K562 (cell line): ENCODE results near the gene MMP12. TPM values are rescaled to one million over a fixed set of nuclear protein-coding genes. Genes with fewer than 3 reads are reported as not detected.

Source experiments
- ATAC-seq: fragments of 200-7000 bp; cut with Tn5 transposase; 3 replicates; pipeline ENCODE4 v1.9.1; 2020; ENCODE audit warnings: moderate library complexity
- BruUV-seq: library from RNA; stranded (reverse); fragments of 400-500 nt; replicated peaks from 2 replicates; lab custom pipeline; 2021; lab: Mats Ljungman, UMichigan
- CTCF ChIA-PET: fragments of 300-600 bp; formaldehyde crosslinking; extraction: SDS; loops from one replicate; lab custom pipeline; 2021; ENCODE audit warnings: low intra/inter-chr PET ratio; lab: Yijun Ruan, JAX
- POLR2A ChIA-PET: fragments of 300-600, 350-650 bp; sonication (Branson Sonifier 250); formaldehyde crosslinking; extraction: SDS; loops from one replicate; lab custom pipeline; 2021; ENCODE audit warnings: antibody characterized with exemption, inconsistent platforms; lab: Yijun Ruan, JAX
- DNase-seq, 4 experiments: peaks; one replicate each; pipeline versions ENCODE4 v3.0.0 to v3.0.0-alpha.2; 2011 to 2018; ENCODE audit warnings: low spot score in 3 of 4, mixed read lengths in 3 of 4; ENCODE audit errors: extremely low read depth in 1 of 4
- FAIRE-seq: peaks from 2 replicates; lab custom pipeline; 2011; peaks lifted over from hg19 to GRCh38; lab: Jason Lieb, UNC
- H2AFZ ChIP-seq: 2 replicates; pipeline ENCODE4 v1.6.0; 2011; ENCODE audit warnings: low read depth, low read length, control low read depth, inconsistent platforms
- H3K27ac ChIP-seq: fragments of 200-600 bp; 3 replicates; pipeline ENCODE4 v1.8.0; 2011; ENCODE audit warnings: low read depth, mild to moderate bottlenecking, control low read depth, inconsistent platforms, low read length, moderate library complexity, mixed read lengths; ENCODE audit errors: extremely low read depth
- H3K27me3 ChIP-seq, 2 experiments: fragments of 300-600 bp in 1 of 2; 2 replicates in 1 of 2; 3 replicates in 1 of 2; pipeline versions ENCODE4 v1.6.0 to v1.8.0; 2011; ENCODE audit warnings: inconsistent platforms in 2 of 2, low read length in 2 of 2, mild to moderate bottlenecking in 1 of 2, mixed read lengths in 1 of 2, moderate library complexity in 1 of 2; ENCODE audit not compliant: control insufficient read depth in 2 of 2, insufficient read depth in 2 of 2
- H3K36me3 ChIP-seq: fragments of 300-600 bp; 3 replicates; pipeline ENCODE4 v1.8.0; 2011; ENCODE audit warnings: mild to moderate bottlenecking, low read length, inconsistent platforms; ENCODE audit not compliant: control insufficient read depth, insufficient read depth
- H3K4me1 ChIP-seq, 2 experiments: fragments of 200-600 bp in 1 of 2; replicated peaks in 1 of 2; 2 replicates in 1 of 2; 3 replicates in 1 of 2; pipeline versions ENCODE4 v1.5.1 to v1.8.0; 2011; ENCODE audit warnings: inconsistent platforms in 2 of 2, low read length in 2 of 2, mild to moderate bottlenecking in 1 of 2, mixed read lengths in 1 of 2, moderate library complexity in 1 of 2; ENCODE audit not compliant: control insufficient read depth in 2 of 2, insufficient read depth in 2 of 2
- H3K4me2 ChIP-seq: 2 replicates; pipeline ENCODE4 v1.6.1; 2011; ENCODE audit warnings: low read length, control low read depth, inconsistent platforms, mixed read lengths; ENCODE audit not compliant: insufficient read depth
- H3K4me3 ChIP-seq: fragments of 200-600 bp; sonication (generic), shearing (Covaris generic); 2 replicates; pipeline ENCODE4 v1.5.1; 2016; ENCODE audit warnings: control low read depth, inconsistent platforms
- H3K79me2 ChIP-seq: fragments of 200-600 bp; 3 replicates; pipeline ENCODE4 v1.8.0; 2011; ENCODE audit warnings: low read length, inconsistent platforms; ENCODE audit not compliant: control insufficient read depth, insufficient read depth
- H3K9ac ChIP-seq, 2 experiments: 2 replicates each; pipeline versions ENCODE4 v1.6.0 to v1.6.1; 2011; ENCODE audit warnings: low read depth in 2 of 2, low read length in 2 of 2, control low read depth in 1 of 2, inconsistent platforms in 1 of 2, mild to moderate bottlenecking in 1 of 2, mixed read lengths in 1 of 2; ENCODE audit not compliant: insufficient read depth in 1 of 2
- H3K9me1 ChIP-seq: one replicate; pipeline ENCODE4 v1.6.0; 2011; ENCODE audit warnings: inconsistent platforms, mild to moderate bottlenecking, low read length, moderate library complexity; ENCODE audit not compliant: control insufficient read depth, insufficient read depth
- H3K9me3 ChIP-seq: replicated peaks from 2 replicates; pipeline ENCODE4 v1.5.1; 2011; ENCODE audit warnings: low read depth, low read length, inconsistent platforms; ENCODE audit not compliant: control insufficient read depth, insufficient read depth
- H4K20me1 ChIP-seq: replicated peaks from 2 replicates; pipeline ENCODE4 v1.6.1; 2011; ENCODE audit warnings: low read length, inconsistent platforms, mixed read lengths; ENCODE audit not compliant: control insufficient read depth, insufficient read depth
- ARID1B ChIP-seq: fragments of 450-650 bp; IDR thresholded peaks from 2 replicates; pipeline ENCODE4 v1.6.1; 2016; ENCODE audit warnings: antibody characterized with exemption, mild to moderate bottlenecking, inconsistent platforms
- COPS2 ChIP-seq: fragments of 450-650 bp; conservative IDR thresholded peaks from 2 replicates; pipeline ENCODE4 v1.6.1; 2016; ENCODE audit warnings: mild to moderate bottlenecking, moderate library complexity
- HDAC1 ChIP-seq, 2 experiments: fragments of 450-650 bp; IDR thresholded peaks; 2 replicates each; pipeline ENCODE4 v1.6.1; 2016 to 2017; ENCODE audit warnings: inconsistent platforms in 1 of 2, mild to moderate bottlenecking in 1 of 2, moderate library complexity in 1 of 2
- NFATC3 ChIP-seq: fragments of 450-650 bp; IDR thresholded peaks from 2 replicates; pipeline ENCODE4 v1.6.1; 2017; ENCODE audit warnings: mild to moderate bottlenecking
- PHF8 ChIP-seq: fragments of 200-600 bp; sonication (generic); IDR thresholded peaks from 2 replicates; pipeline ENCODE4 v1.6.1; 2012; ENCODE audit warnings: mixed run types, mild to moderate bottlenecking, inconsistent platforms, low read length, moderate library complexity, borderline replicate concordance
- PRMT5 ChIP-seq: sonication (generic); formaldehyde crosslinking; IDR thresholded peaks from 2 replicates; pipeline ENCODE4 v1.5.0; 2020; ENCODE audit warnings: missing genetic modification reagents
- RFX7 ChIP-seq: fragments of 250-450 bp; sonication (Bioruptor Pico); IDR thresholded peaks from 2 replicates; pipeline ENCODE4 v1.5.1; 2021; ENCODE audit warnings: mild to moderate bottlenecking
- THRAP3 ChIP-seq: fragments of 450-650 bp; IDR thresholded peaks from 2 replicates; pipeline ENCODE4 v1.6.1; 2016; ENCODE audit warnings: mild to moderate bottlenecking, inconsistent platforms, borderline replicate concordance
- ZFPM2 ChIP-seq: fragments of 250-450 bp; sonication (Bioruptor Pico); IDR thresholded peaks from 2 replicates; pipeline ENCODE4 v1.5.1; 2022; ENCODE audit warnings: mild to moderate bottlenecking
- ZNF217 ChIP-seq: sonication (generic); formaldehyde crosslinking; IDR thresholded peaks from 2 replicates; pipeline ENCODE4 v1.8.0; 2022; ENCODE audit warnings: mild to moderate bottlenecking, missing genetic modification reagents
- ZNF507 ChIP-seq: conservative IDR thresholded peaks from 2 replicates; pipeline ENCODE4 v1.6.1; 2017; ENCODE audit warnings: missing genetic modification characterization, missing compliant biosample characterization
- WGBS: fragments of 100-300 bp; shearing (Covaris generic); methylation state at CpG from one replicate; pipeline ENCODE4 v1.1.6; 2016; ENCODE audit warnings: low coverage, mixed read lengths; ENCODE audit not compliant: insufficient coverage; ENCODE audit errors: missing lambda C conversion rate; 5-methylcytosine and 5-hydroxymethylcytosine counted together
- in situ Hi-C: fragments of 300-500 bp; cut with MboI; formaldehyde crosslinking; loops from 4 replicates; pipeline ENCODE4 v1.15.0; 2018; ENCODE audit warnings: inconsistent platforms, mixed read lengths
- intact Hi-C: fragments of 100-400 bp; cut with micrococcal nuclease; formaldehyde crosslinking; loops from 2 replicates; pipeline ENCODE4 v1.14.2; 2022
- polyA plus RNA-seq, 8 experiments: library from polyadenylated mRNA; depleted of rRNA in 4 of 8; stranded (reverse) in 5 of 8; unstranded in 3 of 8; fragments of >200 nt; fragmentation: Nextera tagmentation in 2 of 8; fragmentation: Illumina TruSeq in 1 of 8; extraction: Ambion mirVana in 2 of 8; extraction: Trizol in 1 of 8; gene quantifications; 2 replicates each; pipeline versions ENCODE4 v1.2.1 to v1.2.3, GENCODE V29; 2011 to 2014; ENCODE audit warnings: inconsistent platforms in 1 of 8, missing spikeins in 1 of 8
- total RNA-seq, 7 experiments: library from RNA; depleted of rRNA in 6 of 7; stranded (reverse); fragments of >200 nt in 6 of 7; fragmentation: Illumina TruSeq in 2 of 7; extraction: Trizol in 2 of 7; gene quantifications; 2 replicates each; pipeline versions ENCODE4 v1.2.1 to v1.2.3, GENCODE V29; 2011 to 2021; ENCODE audit warnings: low replicate concordance in 1 of 7
- TF ChIP-seq, protein P1 (sequence below): fragments of 250-450 bp; sonication (Bioruptor Pico); IDR thresholded peaks from 2 replicates; pipeline ENCODE4 v1.4.0; 2020; ENCODE audit warnings: mild to moderate bottlenecking, moderate library complexity, borderline replicate concordance
- TF ChIP-seq, protein P2 (sequence below): fragments of 450-650 bp; IDR thresholded peaks from 2 replicates; pipeline ENCODE4 v1.7.0; 2016; ENCODE audit warnings: borderline replicate concordance

MMP12 gene
- total and polyA plus RNA-seq, 9 of the 15 experiments (the other 6 are each of a cell fraction or from before 2014, with no cell fraction given) = not detected

DNA sequence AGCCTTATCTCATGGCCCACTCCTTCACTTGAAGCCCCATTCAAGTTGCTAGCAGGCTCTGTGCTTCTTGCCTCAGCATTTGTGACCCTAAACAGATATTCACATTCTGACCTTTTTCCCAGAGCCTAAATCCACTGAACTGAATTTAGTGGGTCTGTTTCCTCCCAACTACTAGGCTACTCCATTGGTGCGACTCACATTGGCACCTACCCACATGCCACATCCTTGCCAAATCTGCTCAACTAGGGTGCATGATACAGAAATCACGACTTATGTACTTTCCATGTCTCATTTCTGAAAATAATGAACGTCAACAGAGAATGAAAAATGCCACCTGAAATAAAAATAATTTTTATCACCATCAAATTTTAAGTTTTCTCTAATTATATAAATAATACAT lies 8.4 kb upstream of the MMP12 start:
- in situ Hi-C loops = no loop called here
- DNase-seq = no peak
- Histone ChIP-seq H3K27me3 (no peaks in the 10 kb centered on the region), H3K9me3 (no peaks in the 10 kb centered on the region), H3K79me2 (no peaks in the 10 kb centered on the region), H3K4me1 (no peaks in the 10 kb centered on the region), H3K4me3 (no peak overlapping the region), H3K4me2 (no peak overlapping the region), H4K20me1 (no peaks in the 10 kb centered on the region), H2AFZ (no peak overlapping the region), H3K27ac (no peak overlapping the region), H3K36me3 (no peaks in the 10 kb centered on the region), H3K9ac (no peak overlapping the region), H3K9me1 (no peaks in the 10 kb centered on the region)
- WGBS = 0% methylated on average over 3 of the region's 3 CpGs
- ATAC-seq = no peak
- no peak for FAIRE-seq
- ChIA-PET POLR2A (no interaction called here), CTCF (no interaction called here)
- intact Hi-C loops = no loop called here
- no TSS peak for BruUV-seq
- TF ChIP-seq ZFPM2 (CRISPR knock-in tag) (no peak), PRMT5 (CRISPR knock-in tag) (no peak), THRAP3 (no peak)

DNA sequence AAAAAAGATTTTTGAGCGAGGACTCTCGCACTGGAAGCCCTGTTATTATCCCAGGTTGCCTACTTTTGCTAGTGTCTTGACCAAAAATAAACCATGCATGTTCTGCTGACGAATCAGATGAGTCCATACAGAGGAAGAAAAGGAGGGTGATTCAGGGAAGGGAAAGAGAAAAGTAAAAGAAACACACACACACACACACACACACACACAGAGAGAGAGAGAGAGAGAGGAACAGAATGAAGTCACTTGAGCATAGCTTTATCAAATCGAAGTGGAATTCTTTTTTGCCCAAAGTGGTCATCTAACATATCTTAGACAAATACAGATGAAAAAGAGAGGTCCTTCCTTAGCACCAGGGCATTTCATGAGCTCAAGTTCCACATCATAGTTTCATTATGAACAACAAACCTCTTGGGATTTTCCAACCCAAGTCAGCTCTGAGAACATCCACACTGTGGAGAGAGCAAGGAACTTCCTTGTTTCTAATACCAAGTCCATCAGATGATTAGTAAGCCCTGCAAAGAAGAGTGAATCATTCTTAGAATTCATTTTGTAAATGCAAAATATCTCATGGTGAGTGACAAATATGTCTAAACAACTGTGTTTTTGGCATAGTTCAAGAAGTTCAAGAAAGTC lies 7.7 kb upstream of the MMP12 start:
- no peaks in the 10 kb centered on the region for H3K9me1 ChIP-seq
- intact Hi-C loops = no loop called here
- TF ChIP-seq ZNF507 (tag) (no peak), RFX7 (CRISPR knock-in tag) (no peak), ZNF217 (CRISPR knock-in tag) (no peak), PHF8 (no peak), NFATC3 (no peak), HDAC1 (IDR thresholded peaks at IDR 0.05) (no peak), ARID1B (no peak), COPS2 (no peak), THRAP3 (no peak)
- TF ChIP-seq, protein P1, sequence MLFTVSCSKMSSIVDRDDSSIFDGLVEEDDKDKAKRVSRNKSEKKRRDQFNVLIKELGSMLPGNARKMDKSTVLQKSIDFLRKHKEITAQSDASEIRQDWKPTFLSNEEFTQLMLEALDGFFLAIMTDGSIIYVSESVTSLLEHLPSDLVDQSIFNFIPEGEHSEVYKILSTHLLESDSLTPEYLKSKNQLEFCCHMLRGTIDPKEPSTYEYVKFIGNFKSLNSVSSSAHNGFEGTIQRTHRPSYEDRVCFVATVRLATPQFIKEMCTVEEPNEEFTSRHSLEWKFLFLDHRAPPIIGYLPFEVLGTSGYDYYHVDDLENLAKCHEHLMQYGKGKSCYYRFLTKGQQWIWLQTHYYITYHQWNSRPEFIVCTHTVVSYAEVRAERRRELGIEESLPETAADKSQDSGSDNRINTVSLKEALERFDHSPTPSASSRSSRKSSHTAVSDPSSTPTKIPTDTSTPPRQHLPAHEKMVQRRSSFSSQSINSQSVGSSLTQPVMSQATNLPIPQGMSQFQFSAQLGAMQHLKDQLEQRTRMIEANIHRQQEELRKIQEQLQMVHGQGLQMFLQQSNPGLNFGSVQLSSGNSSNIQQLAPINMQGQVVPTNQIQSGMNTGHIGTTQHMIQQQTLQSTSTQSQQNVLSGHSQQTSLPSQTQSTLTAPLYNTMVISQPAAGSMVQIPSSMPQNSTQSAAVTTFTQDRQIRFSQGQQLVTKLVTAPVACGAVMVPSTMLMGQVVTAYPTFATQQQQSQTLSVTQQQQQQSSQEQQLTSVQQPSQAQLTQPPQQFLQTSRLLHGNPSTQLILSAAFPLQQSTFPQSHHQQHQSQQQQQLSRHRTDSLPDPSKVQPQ (CRISPR knock-in tag) = no peak
- TF ChIP-seq, protein P2, sequence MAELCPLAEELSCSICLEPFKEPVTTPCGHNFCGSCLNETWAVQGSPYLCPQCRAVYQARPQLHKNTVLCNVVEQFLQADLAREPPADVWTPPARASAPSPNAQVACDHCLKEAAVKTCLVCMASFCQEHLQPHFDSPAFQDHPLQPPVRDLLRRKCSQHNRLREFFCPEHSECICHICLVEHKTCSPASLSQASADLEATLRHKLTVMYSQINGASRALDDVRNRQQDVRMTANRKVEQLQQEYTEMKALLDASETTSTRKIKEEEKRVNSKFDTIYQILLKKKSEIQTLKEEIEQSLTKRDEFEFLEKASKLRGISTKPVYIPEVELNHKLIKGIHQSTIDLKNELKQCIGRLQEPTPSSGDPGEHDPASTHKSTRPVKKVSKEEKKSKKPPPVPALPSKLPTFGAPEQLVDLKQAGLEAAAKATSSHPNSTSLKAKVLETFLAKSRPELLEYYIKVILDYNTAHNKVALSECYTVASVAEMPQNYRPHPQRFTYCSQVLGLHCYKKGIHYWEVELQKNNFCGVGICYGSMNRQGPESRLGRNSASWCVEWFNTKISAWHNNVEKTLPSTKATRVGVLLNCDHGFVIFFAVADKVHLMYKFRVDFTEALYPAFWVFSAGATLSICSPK = no peak

More for the DNA sequence above, 7.7 kb upstream of the MMP12 start:
- Histone ChIP-seq H3K4me1 (no peaks in the 10 kb centered on the region), H3K27me3 (no peaks in the 10 kb centered on the region), H4K20me1 (no peaks in the 10 kb centered on the region), H2AFZ (no peak overlapping the region), H3K4me2 (no peak overlapping the region), H3K79me2 (no peaks in the 10 kb centered on the region), H3K36me3 (no peaks in the 10 kb centered on the region), H3K9ac (no peak overlapping the region), H3K27ac (no peak overlapping the region), H3K9me3 (no peaks in the 10 kb centered on the region), H3K4me3 (no peak overlapping the region)
- no peak for DNase-seq
- ATAC-seq = no peak
- BruUV-seq = no TSS peak
- in situ Hi-C loops = no loop called here
- ChIA-PET POLR2A (no interaction called here), CTCF (no interaction called here)
- FAIRE-seq = no peak
- 0% methylated on average over 2 of the region's 4 CpGs for WGBS
